Activated CD8-positive, alpha-beta memory T cell treated with anti-CD3 and anti-CD28 coated beads, Interleukin-2, amount 50 U/mL, for 48 hours (primary cell): ENCODE results near the gene APOOL.
"Not testable (repeated sequence)": the region's sequence is repeated elsewhere in the genome, so short reads cannot be mapped to it uniquely, and the experiment has no call there.

Source experiments
- DNase-seq: peaks from one replicate; pipeline ENCODE4 v3.0.0-alpha.2; 2020

APOOL gene

GRCh38 chrX:85003655-85004244, at the start of gene APOOL:
Gene APOOL (plus strand): TSS chrX:85003877. CDS start chrX:85003913, 36 bp downstream.
- DNase-seq = peak; percentile 79

DNA sequence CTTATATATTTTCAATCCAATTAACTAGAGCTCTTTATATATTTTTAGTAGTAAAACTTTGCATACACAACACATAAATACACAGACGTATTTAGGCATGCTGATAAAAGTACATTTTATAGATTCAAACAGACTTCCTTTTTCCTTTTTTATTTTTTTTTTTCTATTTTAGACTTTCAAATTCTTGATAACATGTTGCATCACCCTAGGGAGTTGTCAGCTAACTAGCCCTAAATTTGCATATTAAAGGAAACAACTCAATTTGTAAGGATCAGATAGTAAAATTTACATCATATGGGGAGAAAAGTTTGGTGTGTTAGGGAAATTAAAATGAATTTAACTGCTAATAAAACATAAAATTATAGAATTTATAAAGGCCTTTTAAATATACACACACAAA, 47.4 kb upstream of the APOOL start:
- no peak for DNase-seq

DNA sequence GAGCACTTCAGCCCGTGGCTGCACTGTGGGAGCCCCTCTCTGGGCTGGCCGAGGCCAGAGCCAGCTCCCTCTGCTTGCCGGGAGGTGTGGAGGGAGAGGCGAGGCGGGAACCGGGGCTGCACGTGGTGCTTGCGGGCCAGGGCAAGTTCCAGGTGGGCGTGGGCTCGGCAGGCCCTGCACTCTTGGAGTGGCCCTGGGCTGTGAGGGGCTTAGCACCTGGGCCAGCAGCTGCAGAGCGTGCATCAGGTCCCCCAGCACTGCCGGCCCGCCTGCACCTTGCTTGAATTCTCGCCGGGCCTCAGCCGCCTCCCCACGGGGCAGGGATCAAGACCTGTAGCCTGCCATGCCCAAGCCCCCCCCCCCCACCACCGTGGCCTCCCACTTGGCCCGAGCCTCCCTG, 28.9 kb upstream of the APOOL start:
- DNase-seq = no peak

- not testable (repeated sequence) for DNase-seq
Measured at GRCh38 chrX:84991739-84992138, 11.9 kb upstream of the APOOL start.

DNA sequence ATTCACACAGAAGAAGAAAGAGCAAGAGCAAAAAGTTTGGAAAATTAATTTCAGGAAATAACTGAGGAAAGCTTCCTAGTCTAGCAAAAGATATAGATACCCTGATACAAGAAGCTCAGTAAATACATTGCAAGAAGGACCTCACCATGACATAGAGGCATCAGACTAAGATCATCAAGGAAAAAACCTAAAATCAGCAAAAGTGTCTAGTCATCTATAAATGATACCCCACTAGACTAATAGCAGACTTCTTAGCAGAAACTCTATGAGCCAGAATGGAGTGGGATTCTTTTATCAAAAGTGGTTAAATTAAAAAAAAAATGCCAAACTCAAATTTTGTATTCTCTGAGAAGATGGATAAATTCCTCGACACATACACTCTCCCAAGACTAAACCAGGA, 10.5 kb upstream of the APOOL start:
- no peak for DNase-seq

DNA sequence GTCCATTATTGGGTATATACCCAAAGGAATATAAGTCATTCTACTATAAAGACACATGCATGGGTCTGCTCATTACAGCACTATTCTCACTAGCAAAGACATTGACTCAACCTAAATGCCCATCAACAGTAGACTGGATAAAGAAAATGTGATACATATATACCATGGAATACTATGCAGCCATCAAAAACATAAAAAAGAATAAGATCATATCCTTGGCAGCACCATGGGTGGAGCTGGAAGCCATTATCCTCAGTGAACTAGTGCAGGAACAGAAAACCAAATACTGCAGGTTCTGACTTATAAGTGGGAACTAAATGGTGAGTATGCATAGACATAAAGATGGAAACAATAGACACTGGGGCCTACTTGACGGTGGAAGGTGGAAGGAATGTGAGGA, 2.3 kb upstream of the APOOL start:
- DNase-seq = no peak

- DNase-seq = no peak
Measured at GRCh38 chrX:85004255-85004654, 578 bp downstream of the APOOL start.

- DNase-seq = no peak
Measured at GRCh38 chrX:85012098-85012497, 8.4 kb downstream of the APOOL start.

DNA sequence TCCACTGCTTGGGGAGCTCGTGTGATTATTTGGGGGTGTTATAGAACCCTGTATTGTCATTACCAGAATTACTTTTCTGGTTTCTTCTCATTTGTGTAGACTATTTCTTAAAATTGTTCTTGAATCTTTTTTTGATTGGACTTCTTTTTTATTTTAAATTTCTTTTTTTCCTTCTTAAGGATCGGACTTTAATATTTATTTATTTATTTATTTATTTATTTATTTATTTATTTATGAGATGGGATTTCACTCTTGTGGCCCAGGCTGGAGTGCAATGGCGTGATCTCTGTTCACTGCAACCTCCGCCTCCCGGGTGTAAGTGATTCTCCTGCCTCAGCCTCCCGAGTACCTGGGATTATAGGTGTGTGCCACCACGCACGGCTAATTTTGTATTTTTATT, 11.7 kb downstream of the APOOL start:
- DNase-seq = not testable (repeated sequence)

DNA sequence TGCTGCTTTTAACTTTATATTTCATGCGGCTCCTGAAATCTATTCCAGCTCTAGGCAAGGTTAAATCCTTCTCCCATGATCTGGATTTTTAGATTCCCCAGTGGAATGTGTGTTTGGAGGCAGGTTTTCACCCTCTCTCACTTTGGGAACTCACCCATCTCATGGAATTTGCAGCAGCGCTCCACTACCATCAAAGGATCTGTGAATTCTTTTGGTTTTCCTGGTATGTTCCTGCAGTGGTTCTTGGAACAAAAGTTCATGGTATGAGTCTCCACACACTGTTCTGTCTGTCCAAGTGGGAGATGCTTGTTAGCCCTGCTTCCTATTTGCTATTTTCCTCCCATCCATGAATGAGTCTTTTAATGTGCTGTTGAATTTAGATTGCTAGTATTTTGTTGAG, 14.0 kb downstream of the APOOL start:
- DNase-seq = no peak

DNA sequence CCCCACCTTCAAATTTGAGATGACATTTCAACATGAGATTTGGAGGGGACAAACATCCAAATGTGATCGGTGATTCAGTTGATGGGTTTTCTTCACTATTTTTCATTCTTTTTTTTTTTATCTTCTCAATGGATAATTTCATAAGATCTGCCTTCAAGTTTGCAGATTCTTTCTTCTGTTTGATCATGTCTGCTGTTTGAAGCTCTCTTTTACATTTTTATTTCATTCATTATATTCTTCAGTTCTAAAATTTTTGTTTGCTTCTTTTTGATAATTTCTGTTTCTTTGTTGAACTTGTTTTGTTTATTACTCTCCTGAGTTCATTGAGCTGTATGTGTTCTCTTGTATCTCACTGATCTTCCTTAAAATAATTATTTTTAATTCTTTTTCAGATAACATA, 14.8 kb downstream of the APOOL start:
- DNase-seq = no peak

DNA sequence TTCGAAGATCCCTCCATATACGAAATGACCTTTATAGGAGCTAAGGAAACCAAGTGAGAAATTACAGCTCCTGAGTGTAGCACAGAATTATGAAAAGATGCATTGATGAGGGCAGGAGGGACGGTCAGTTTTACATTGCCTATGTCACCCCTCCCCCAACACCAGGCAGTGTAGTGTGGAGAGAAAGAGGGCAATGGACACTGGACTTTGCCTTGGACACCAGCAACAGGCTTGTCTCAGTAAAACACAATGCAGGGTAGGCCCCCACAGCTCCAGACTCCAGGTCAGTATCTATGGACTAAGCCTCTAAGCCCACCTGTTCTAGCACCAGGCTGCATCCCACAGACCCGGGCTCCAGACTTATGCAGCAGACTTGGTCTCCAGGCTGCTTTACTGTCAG, 16.5 kb downstream of the APOOL start:
- DNase-seq = no peak

DNA sequence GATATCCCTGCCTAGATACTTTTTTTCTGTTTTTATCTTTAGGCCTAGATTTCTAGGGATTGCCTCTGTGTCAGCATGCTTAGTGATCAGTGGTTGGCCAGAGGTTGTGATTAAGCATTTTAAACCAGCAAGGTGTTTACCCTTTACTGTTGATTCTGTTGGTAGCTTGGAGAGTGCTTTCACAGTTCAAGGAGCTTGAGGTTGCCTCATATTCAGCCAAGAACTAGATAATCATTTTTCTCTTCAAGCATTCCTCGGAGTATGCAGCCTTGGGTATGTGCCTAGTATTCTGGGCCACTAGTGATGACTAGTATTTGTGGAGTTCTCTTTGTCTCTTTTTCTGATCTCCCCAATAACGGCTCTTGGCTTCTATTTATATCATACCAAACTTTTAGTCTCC, 20.4 kb downstream of the APOOL start:
- DNase-seq = no peak

GRCh38 chrX:85024562-85024961, 20.9 kb downstream of the APOOL start:
- no peak for DNase-seq

DNA sequence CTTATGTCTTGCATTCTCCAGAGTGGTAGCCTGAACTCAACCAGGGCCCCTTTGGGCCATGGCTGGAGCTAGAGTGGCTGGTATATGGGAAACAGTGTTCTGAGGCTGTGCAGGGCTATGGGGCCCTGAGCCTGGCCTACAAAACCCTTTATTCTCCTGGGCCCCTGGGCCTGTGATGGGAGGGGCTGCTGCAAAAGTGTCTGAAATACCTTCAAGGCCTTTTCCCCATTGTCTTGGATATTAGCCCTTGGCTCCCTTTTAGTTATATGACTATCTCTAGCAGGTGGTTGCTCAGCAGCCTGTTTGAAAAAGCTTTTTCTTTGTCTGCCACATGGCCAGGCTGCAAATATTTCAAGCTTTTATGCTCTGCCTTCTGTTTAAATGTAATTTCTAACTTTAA, 22.5 kb downstream of the APOOL start:
- no peak for DNase-seq

GRCh38 chrX:85029043-85029442, 25.4 kb downstream of the APOOL start:
- DNase-seq = no peak

DNA sequence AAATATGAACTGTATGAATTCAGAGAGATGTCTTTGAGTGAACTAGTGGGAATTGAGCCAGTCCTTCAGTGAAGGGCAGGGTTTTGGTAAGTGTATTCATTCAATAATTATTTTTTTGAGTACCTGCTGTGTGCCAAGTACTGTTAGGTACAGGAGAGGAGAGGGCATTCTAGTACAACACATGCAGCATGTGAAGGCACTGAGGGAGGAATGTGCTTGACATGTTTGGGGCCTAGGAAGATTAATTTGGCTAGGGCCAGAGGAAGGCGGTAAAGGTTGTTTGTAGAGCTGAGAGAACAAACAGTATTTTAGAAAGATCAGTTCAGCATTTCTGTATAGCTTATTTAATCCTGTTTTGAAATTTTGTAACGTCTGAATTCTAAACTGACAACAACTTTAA, 27.8 kb downstream of the APOOL start:
- DNase-seq = no peak

- no peak for DNase-seq
Measured at GRCh38 chrX:85037114-85037513, 33.4 kb downstream of the APOOL start.

- no peak for DNase-seq
Measured at GRCh38 chrX:85051627-85052026, 48.0 kb downstream of the APOOL start.

DNA sequence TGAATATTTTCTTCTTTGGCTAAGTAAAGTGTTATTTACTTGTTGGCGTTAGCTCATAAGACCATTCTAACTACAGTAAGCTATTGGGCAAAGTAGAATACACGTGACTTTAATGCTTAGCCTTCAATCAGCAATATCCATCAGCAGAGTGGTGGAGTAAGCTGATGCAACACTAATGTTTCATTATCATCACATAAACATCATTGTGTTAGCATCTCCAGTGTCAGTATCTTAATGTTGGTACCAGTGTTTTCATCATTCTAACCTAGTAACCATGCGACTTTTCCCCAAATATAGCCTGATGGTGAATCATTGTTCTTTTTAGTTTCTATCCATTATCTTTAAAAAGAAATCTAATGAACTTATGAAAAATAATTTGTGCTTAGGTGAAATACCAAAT, 48.5 kb downstream of the APOOL start:
- DNase-seq = no peak

DNA sequence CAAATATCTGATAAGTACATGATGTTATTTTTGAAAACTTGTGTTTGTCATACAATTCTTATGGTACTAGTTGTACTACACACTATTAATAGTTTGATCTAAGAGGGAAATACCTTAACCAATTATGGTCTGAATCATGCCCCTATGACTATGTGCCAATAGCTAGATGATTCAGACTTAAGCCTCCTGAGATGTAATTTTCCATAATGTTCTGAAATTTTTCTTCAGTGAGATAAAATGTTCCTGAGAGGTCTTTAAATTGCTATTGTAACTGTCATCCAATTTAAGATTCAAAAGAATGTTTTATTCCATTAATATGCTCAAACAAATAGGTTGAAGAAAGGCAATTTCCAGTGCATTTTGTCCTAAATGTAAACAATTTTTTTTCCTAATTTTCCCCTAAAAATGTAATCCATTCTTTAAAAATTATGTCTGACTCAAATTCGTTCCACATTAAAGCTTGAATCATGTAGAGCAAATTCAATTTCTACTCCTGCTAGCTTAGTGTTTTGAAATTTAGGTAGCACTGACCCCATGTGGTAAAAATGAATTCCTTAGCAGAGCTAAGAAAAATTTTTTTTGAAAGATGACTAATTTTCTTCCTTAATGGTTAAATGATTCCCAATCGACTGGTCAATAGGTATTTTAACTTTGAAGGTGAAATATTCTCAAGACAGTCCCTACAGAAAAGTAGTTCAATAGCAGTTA, 49.1 kb downstream of the APOOL start:
- DNase-seq = no peak

DNA sequence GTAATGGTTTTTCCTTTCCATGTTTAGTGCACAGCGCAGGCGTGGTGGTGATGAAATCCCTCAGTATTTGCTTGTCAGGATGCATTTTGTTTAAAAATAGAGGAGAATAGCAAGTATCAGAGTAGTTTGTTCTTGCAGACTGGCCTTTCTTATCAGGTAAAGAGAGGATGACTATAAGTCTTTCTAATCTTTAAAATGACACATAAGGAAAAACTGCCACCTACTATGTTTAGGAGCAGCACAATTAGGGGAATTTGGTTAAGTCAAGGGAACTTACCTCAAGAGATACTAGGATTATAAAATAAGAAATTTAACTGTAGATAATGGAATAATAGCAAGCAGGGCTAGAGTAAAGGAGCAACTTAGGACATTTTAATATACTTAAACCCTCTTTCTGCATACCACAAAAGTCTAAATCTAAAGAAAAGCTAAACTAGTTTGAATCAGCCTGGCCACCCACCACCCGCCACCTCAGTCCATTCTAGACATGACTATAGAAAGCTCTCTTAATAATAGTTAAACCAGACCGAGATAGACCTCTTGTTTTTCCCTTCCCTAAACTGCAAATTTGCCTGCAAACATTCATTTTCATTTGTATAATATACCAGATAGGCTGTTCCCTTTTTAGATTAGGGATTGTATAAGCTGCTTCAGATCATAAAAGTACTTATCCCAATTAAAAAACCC, 62.0 kb downstream of the APOOL start:
- DNase-seq = no peak

GRCh38 chrX:85077247-85077646, 73.6 kb downstream of the APOOL start:
- DNase-seq = not testable (repeated sequence)

DNA sequence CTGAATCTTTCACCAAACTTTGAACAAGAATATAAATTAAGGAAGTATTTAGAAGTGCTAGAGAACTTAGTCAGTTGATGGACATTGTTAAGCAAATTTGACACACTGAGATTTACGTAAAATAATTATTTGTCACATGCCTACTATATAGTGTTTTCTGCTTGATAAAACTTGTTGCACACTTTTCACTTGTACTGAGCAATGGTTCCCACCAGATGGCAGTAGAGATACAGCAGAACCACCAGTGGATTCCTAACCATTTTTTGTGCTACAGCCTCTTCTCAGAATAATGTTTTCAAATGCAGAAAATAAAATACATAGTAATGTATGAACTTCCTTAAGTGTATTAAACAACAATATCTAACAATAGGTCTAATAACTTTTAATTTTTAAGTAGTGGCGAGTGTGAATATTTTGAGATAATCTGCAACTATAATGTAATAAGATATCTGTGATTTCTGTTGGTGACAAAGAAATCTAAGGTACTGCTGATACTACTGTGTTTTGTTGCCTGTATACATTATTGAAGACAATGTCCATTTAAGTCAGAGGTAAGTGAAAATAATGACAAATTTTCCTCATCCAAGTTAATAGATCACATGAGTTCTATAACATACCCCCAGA, 81.2 kb downstream of the APOOL start:
- DNase-seq = no peak
